ENCODE results near the gene BTG3.

The BTG3 gene

DNA sequence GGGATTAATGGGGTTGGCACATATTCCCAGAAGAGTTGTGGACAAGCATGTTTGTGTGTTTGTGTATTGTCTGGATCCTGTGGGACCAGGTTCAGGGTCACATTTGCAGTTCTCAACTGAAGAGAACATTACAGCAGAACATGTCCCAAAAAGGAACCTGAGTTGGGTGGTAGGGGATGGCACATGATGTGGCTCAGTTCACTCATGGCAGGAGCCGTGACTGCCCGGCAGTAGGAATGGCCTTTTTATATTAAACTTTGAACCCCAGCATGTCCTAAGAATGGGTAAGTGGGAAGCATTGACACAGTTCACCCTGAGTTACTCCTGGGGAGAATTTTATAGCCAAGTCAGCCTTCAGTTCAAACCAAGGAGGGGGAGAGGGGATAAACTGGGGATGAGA lies 58.6 kb downstream of the BTG3 start:
- TF ChIP-seq, protein P1, sequence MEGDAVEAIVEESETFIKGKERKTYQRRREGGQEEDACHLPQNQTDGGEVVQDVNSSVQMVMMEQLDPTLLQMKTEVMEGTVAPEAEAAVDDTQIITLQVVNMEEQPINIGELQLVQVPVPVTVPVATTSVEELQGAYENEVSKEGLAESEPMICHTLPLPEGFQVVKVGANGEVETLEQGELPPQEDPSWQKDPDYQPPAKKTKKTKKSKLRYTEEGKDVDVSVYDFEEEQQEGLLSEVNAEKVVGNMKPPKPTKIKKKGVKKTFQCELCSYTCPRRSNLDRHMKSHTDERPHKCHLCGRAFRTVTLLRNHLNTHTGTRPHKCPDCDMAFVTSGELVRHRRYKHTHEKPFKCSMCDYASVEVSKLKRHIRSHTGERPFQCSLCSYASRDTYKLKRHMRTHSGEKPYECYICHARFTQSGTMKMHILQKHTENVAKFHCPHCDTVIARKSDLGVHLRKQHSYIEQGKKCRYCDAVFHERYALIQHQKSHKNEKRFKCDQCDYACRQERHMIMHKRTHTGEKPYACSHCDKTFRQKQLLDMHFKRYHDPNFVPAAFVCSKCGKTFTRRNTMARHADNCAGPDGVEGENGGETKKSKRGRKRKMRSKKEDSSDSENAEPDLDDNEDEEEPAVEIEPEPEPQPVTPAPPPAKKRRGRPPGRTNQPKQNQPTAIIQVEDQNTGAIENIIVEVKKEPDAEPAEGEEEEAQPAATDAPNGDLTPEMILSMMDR (IDR thresholded peaks at IDR 0.05; ENCODE audit: extremely low read depth, missing control alignments), result no peak
- no peak for DNase-seq (ENCODE audit: low spot score)

DNA sequence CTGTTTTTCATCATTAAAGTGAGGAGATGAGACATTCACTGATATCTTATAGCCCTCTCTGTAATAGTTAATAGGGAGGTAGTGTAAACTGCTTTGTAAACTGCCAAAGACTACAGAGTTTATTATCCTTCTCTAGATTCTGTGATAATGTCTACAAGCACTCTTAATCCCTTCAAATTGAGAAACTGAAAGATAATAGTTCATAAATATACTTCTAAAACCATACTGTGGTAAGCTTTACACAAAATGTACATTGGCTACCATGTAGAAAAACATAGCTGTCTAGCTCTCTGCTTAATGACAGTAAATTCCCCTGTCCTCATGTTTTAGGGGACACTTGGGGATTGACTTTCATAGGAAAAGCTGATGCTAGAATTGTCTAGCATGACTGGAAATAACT lies 60.3 kb downstream of the BTG3 start:
- TF ChIP-seq, protein P1 (IDR thresholded peaks at IDR 0.05; ENCODE audit: extremely low read depth, missing control alignments), result no peak
- no peak for DNase-seq (ENCODE audit: low spot score)

DNA sequence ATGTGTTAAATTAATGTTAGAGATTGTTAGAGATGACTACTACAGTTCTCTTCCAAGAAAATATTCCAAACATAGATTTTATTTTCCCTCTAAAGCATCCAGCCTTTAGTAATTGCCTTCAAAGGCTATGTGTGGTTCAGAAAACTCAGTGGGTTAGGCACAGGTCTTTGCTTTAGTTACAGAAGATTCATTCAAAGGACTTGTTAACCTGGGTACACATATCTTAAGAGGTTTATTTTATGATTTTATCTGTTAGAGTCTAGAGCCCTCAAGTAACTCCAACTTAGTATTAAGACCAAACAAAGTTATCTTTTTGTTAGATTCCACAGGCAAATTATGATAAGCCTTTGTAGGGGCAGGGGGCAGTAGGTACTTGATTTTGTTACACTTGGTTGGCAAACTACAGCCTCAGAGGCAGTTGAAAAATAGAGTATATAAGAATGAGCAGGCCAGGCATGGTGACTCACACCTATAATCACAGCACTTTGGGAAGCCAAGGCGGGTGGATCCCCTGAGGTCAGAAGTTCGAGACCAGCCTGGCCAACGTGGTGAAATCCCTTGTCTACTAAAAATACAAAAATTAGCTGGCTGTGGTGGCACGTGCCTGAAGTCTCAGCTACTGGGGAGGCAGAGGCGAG lies 61.9 kb downstream of the BTG3 start:
- TF ChIP-seq, protein P1 (IDR thresholded peaks at IDR 0.05; ENCODE audit: extremely low read depth, missing control alignments), result no peak

DNA sequence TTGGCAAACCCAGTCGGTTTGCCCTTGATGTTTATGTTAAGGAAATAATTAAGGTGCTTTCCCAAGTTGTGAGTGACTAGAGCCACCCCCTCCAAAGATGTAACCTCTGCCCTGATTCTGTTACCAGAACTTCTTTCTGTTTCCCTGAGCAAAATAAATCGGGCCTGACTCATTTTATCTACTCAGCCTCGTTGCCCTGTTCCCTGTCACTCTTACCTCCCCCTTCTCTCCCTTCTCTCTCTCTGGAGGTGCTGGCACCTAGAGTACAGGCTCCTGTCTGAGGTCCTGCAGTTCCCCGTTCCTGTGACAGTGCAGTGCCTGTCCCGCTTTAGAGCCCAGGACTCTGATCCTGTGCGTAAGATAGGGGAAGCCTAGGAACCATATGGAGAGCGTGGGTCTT lies 64.4 kb downstream of the BTG3 start:
- TF ChIP-seq, protein P1 (IDR thresholded peaks at IDR 0.05; ENCODE audit: extremely low read depth, missing control alignments), result no peak
- DNase-seq (ENCODE audit: low spot score), result no peak

More for the DNA sequence above, 61.9 kb downstream of the BTG3 start:
- DNase-seq (ENCODE audit: low spot score), result no peak

DNA sequence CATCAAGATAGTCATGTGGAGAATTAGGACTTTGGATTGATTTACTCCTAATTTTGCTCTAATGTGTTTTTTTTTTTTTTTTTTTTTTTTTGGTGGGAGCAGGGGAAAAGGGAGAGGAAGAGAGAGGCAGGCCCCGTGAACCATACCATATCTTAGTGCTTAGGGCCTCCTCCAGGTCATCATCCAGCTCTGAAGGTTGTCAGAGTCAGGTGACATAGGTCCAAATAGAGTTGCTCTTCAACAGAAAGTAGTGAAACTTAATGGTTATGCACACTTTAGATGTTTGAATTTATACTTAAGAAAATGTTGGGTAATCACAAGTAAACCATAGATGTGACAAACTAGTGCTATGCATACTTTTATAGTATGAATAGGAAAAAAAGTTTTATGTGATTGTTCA lies 67.7 kb downstream of the BTG3 start:
- TF ChIP-seq, protein P1 (IDR thresholded peaks at IDR 0.05; ENCODE audit: extremely low read depth, missing control alignments), result no peak
- no peak for DNase-seq (ENCODE audit: low spot score)
